Vagina (tissue), 2 donors: ENCODE measurements around the gene FRK. TPM values are rescaled to one million over a fixed set of nuclear protein-coding genes. Genes with fewer than 3 reads are reported as not detected.

Experiments used
- DNase-seq, 2 donors: peaks; one replicate each; pipeline ENCODE4 v3.0.0-alpha.2; 2017; ENCODE audit errors: extremely low spot score in 2 of 2
- H3K27ac ChIP-seq: fragments of 200-600 bp; sonication (generic); one replicate; pipeline ENCODE4 v1.5.1; 2019
- H3K27me3 ChIP-seq: fragments of 200-600 bp; sonication (generic); one replicate; pipeline ENCODE4 v1.5.1; 2019
- H3K36me3 ChIP-seq, 2 donors: fragments of 200-600 bp; sonication (generic); one replicate each; pipeline ENCODE4 v1.5.1; 2017 to 2019
- H3K4me1 ChIP-seq: fragments of 200-600 bp; sonication (generic); one replicate; pipeline ENCODE4 v1.5.1; 2019
- H3K4me3 ChIP-seq, 2 donors: fragments of 200-600 bp; sonication (generic); 1 replicate in 1 of 2; 2 replicates in 1 of 2; pipeline ENCODE4 v1.5.1; 2016 to 2019
- H3K9me3 ChIP-seq: fragments of 200-600 bp; sonication (generic); one replicate; pipeline ENCODE4 v1.5.1; 2019
- POLR2A ChIP-seq, 2 donors: fragments of 450-650 bp; IDR thresholded peaks; one replicate each; pipeline ENCODE4 v1.6.1; 2017; ENCODE audit warnings: antibody characterized with exemption in 2 of 2, mild to moderate bottlenecking in 2 of 2, moderate library complexity in 2 of 2
- POLR2AphosphoS5 ChIP-seq, 2 donors: sonication (generic); formaldehyde crosslinking; IDR thresholded peaks; one replicate each; pipeline ENCODE4 v1.9.0; 2017; ENCODE audit warnings: antibody characterized with exemption in 2 of 2, mild to moderate bottlenecking in 2 of 2, low read depth in 1 of 2; ENCODE audit not compliant: insufficient read depth in 1 of 2
- intact Hi-C: fragments of 100-400 bp; cut with DNase I; formaldehyde crosslinking; loops from one replicate; pipeline ENCODE4 v1.15.1; 2023
- total RNA-seq: library from RNA; depleted of rRNA; stranded (reverse); fragments of >200 nt; gene quantifications from one replicate; pipeline ENCODE4 v1.2.3, GENCODE V29; 2016
- TF ChIP-seq, protein P1 (sequence below), 3 experiments: fragments of 450-650 bp in 2 of 3; fragments of 200-600 bp in 1 of 3; sonication (generic) in 1 of 3; IDR thresholded peaks; one replicate each; pipeline ENCODE4 v1.5.1; 2017 to 2019; ENCODE audit warnings: antibody characterized with exemption in 3 of 3, mild to moderate bottlenecking in 2 of 3, moderate library complexity in 2 of 3

The FRK gene
- total RNA-seq, 1 donor from 2014 or later, result 3.9 TPM

DNA sequence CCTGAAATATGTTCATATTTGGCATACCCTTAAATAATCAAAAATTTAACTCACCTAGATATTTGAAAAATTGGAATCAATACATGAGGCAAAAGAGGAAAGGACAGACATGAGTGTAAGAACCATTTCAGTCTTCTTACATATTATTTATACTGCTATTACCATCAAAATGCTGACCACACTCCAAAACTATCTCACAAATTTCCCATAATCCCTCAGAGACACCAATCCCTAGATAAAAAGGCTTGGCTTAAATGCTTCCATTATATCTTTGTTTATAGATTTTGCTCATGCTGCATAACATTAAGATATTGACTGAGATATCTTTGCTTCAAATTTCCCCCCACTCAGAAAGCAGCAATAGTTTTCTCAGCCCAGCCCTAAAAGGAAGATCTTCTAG lies 28.3 kb upstream of the FRK start:
- intact Hi-C loops, result no loop called here
- TF ChIP-seq, protein P1, sequence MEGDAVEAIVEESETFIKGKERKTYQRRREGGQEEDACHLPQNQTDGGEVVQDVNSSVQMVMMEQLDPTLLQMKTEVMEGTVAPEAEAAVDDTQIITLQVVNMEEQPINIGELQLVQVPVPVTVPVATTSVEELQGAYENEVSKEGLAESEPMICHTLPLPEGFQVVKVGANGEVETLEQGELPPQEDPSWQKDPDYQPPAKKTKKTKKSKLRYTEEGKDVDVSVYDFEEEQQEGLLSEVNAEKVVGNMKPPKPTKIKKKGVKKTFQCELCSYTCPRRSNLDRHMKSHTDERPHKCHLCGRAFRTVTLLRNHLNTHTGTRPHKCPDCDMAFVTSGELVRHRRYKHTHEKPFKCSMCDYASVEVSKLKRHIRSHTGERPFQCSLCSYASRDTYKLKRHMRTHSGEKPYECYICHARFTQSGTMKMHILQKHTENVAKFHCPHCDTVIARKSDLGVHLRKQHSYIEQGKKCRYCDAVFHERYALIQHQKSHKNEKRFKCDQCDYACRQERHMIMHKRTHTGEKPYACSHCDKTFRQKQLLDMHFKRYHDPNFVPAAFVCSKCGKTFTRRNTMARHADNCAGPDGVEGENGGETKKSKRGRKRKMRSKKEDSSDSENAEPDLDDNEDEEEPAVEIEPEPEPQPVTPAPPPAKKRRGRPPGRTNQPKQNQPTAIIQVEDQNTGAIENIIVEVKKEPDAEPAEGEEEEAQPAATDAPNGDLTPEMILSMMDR (IDR thresholded peaks at IDR 0.05), result no peak
- Histone ChIP-seq H3K4me3 (no peak overlapping the region), H3K36me3 (no peaks in the 10 kb centered on the region), H3K27ac (no peak overlapping the region), H3K9me3 (no peaks in the 10 kb centered on the region), H3K4me1 (peaks cover 12% of the 10 kb centered on the region), H3K27me3 (no peaks in the 10 kb centered on the region)
- DNase-seq, result no peak

DNA sequence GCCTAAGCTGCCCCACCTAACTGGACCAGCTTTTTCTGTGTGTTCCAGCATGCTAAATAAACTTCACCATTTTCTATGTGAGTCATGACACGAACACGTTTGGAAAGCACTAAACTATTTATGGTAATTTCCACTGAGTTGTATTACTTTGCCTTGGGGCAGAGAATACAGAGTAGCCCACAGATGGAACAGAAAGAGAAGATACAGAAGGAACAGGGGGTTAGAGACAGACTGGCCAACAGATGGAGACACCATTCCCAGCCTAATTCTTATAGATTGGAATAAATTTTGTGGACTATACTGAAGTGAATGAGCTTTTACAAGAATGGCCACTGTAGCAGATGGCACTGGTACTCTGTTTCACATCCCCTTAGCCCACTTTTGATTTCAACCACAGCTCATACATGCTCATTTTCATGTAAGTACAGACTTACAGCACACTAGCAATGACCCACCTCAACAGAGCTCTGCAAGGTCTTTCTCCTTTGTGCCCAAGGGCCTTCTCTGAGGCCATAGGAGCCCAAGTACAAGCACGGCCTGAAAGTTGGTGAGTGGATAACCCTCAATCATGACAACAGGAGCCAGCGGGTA lies 26.8 kb upstream of the FRK start:
- TF ChIP-seq POLR2AphosphoS5 (IDR thresholded peaks at IDR 0.05; ENCODE audit: insufficient read depth in 1 of 2, low read depth in 1 of 2) (peak in 1 of 2 donors; percentile 33), POLR2A (IDR thresholded peaks at IDR 0.05) (no peak)
- TF ChIP-seq, protein P1 (IDR thresholded peaks at IDR 0.05), result no peak
- peaks cover 12% of the 10 kb centered on the region for H3K4me1 ChIP-seq
- no peaks in the 10 kb centered on the region for H3K9me3 ChIP-seq
- no peak overlapping the region for H3K4me3 ChIP-seq
- H3K36me3 ChIP-seq, result no peaks in the 10 kb centered on the region
- no peak for DNase-seq
- intact Hi-C loops, result no loop called here
- no peaks in the 10 kb centered on the region for H3K27me3 ChIP-seq
- H3K27ac ChIP-seq, result no peak overlapping the region

DNA sequence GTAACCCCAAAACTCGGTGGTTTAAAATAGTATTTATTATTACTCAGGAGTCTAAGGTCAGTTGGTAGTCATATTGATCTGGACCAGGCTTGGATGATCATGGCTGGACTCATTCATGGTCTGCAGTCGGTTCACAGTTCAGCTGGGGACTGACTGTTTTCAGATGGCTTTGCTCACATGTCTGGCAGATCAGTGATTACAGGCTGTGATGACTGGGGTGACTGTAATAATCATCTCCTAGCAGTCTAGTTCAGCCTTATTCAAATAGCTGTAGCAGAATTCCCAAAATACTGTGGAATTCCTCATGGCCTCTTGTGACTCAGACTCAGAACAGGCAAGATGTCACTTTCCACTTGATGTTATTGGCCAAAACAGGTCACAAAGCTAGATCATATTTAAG lies 23.6 kb upstream of the FRK start:
- DNase-seq, result no peak
- no peak overlapping the region for H3K4me3 ChIP-seq
- intact Hi-C loops, result no loop called here
- H3K27me3 ChIP-seq, result no peaks in the 10 kb centered on the region
- peaks cover 12% of the 10 kb centered on the region for H3K4me1 ChIP-seq
- no peaks in the 10 kb centered on the region for H3K9me3 ChIP-seq
- no peaks in the 10 kb centered on the region for H3K36me3 ChIP-seq
- no peak overlapping the region for H3K27ac ChIP-seq
- no peak for TF ChIP-seq POLR2AphosphoS5 (IDR thresholded peaks at IDR 0.05; ENCODE audit: insufficient read depth in 1 of 2, low read depth in 1 of 2)
- TF ChIP-seq, protein P1 (IDR thresholded peaks at IDR 0.05), result no peak
- TF ChIP-seq POLR2A (IDR thresholded peaks at IDR 0.05), result no peak

DNA sequence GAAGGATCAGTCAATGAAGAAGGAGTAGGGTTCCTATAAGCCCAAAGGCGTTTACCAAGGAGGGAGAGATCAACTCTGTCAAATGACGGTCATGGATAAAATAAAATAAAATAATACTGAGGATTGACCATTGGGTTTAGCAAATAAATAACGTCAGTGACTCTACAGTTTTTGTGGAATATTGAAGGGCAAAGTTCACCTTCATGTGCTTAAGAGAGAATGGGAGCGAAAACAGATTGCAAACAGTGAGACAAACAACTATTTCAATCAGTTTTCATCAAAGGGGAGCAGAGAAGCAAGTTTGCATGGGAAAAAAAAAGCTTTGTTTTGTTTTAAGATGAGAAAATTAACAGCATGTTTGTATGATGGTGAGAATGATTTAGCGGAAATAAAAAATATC lies 22.4 kb upstream of the FRK start:
- intact Hi-C loops, result no loop called here
- Histone ChIP-seq H3K36me3 (no peaks in the 10 kb centered on the region), H3K27me3 (no peaks in the 10 kb centered on the region), H3K27ac (no peak overlapping the region), H3K4me3 (no peak overlapping the region), H3K9me3 (no peaks in the 10 kb centered on the region), H3K4me1 (peaks cover 12% of the 10 kb centered on the region)
- DNase-seq, result no peak
- TF ChIP-seq POLR2A (IDR thresholded peaks at IDR 0.05), result no peak
- TF ChIP-seq, protein P1 (IDR thresholded peaks at IDR 0.05), result no peak
- TF ChIP-seq POLR2AphosphoS5 (IDR thresholded peaks at IDR 0.05; ENCODE audit: insufficient read depth in 1 of 2, low read depth in 1 of 2), result no peak

DNA sequence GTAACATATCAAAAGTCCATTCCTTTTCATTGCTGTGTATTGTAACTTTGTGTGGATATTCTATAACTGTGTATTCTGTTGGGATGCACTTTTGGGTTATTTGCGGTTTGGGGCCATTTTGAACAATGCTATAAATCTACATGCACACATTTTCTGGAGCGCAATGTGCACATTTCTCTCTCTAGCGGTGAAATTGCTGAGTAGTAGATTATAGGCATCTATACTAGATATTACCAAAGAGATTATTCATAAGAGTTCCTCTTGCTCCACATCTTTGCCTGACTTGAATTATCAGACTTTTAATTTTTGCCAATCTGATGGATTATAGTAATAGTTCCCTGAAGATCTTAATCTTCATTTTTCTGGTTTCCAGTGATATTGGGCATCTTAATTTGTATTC lies 18.3 kb upstream of the FRK start:
- intact Hi-C loops, result no loop called here
- DNase-seq, result no peak
- Histone ChIP-seq H3K27me3 (no peaks in the 10 kb centered on the region), H3K36me3 (no peaks in the 10 kb centered on the region), H3K4me1 (no peaks in the 10 kb centered on the region), H3K4me3 (no peak overlapping the region), H3K27ac (no peak overlapping the region), H3K9me3 (no peaks in the 10 kb centered on the region)
- no peak for TF ChIP-seq POLR2AphosphoS5 (IDR thresholded peaks at IDR 0.05; ENCODE audit: insufficient read depth in 1 of 2, low read depth in 1 of 2)
- TF ChIP-seq POLR2A (IDR thresholded peaks at IDR 0.05), result no peak
- TF ChIP-seq, protein P1 (IDR thresholded peaks at IDR 0.05), result no peak
